ENCODE measurements around the gene GRIA4.

The GRIA4 gene

DNA sequence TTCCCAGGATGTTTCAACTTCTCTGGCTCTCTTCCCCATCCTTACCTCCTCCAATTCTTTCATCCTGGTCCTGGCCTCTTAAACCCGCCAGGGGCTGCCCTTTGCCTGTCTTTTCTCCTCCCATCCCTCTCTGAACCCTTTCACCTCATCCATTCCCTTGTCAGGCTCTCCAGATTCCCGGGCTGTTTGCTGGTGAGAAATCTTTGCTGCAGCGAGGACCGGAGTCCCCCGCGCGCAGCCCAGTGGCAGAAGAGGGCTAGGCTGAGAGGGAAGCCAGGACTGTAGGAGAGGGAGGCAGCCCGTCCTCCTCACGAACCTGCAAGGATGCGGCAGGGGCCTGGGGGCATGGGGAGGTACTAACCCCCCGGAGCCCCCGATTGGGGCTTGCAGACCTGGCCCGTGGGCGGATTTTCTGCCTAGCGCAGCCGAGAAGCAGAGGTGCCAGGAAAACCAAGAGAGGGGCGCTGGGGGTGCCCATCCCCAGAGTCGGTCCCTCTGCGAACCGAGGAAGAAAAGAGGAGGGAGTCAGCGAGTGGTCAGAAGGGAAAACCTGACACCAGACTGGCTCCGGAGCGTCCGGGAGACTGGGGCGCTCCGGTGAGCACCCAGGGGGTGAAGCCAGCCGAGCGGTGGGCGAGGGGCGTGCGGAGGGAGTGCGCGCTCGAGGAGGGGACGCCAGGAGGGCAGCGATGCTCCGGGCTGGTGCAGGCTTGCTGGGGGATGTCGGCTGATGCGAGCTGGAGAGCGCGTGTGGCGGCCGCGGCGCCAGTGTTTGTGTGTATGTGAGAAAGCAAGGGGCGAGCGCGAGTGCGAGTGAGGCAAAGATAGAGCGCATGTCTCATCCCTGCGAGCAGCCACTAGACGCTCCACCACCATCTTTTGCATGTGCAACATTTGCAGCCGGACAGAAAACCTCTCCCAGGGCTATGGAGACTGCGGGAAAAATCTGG lies at the start of gene GRIA4:
Gene GRIA4 (plus strand): TSS at position 242 of the 950 bp plus-strand sequence. CDS start 925 bp downstream, outside the sequence.
- Histone ChIP-seq H3K27me3 (ENCODE audit: insufficient read depth, low read length) (peaks cover 47% of the 10 kb centered on the region), H3K4me3 (ENCODE audit: low read length) (peak within 1 kb of the TSS; percentile 85), H3K9ac (ENCODE audit: low read depth, low read length) (peak within 1 kb of the TSS; percentile 85; the same call in 1 of the 2 replicates), H3K9me3 (ENCODE audit: insufficient read depth, low read depth, low read length) (no peaks in the 10 kb centered on the region), H3K27ac (ENCODE audit: low read length) (no peak within 1 kb of the TSS), H3K36me3 (ENCODE audit: insufficient read depth, low read depth, low read length) (no peaks in the 10 kb centered on the region), H3K4me1 (ENCODE audit: insufficient read depth, low read length) (peaks cover 21% of the 10 kb centered on the region; the same call in 1 of the 2 replicates)

DNA sequence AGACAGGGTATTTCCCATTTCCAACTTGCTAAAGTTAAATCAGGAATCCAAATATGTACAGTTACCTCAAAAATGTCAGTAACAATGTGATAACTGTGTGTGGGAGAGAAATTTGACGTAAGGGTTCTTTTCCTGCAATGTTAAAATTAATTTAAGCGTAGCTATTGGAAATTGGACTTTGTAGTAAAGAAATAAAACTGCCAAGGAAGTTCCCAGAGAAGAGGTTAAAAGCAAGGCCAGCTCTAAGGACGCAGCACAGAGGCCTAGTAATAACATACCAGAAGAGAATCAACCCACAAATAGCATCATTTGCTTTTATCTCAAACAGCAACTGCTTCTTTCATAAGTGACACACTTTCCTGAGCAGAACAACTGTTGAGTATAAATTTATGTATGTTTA lies 36.8 kb upstream of the GRIA4 start:
- no peak overlapping the region for H3K9ac ChIP-seq (ENCODE audit: low read depth, low read length)
- no peaks in the 10 kb centered on the region for H3K4me1 ChIP-seq (ENCODE audit: insufficient read depth, low read length)
- no peaks in the 10 kb centered on the region for H3K27me3 ChIP-seq (ENCODE audit: insufficient read depth, low read length)
- no peaks in the 10 kb centered on the region for H3K36me3 ChIP-seq (ENCODE audit: insufficient read depth, low read depth, low read length)
- no peak overlapping the region for H3K27ac ChIP-seq (ENCODE audit: low read length)
- H3K4me3 ChIP-seq (ENCODE audit: low read length), result no peak overlapping the region
- H3K9me3 ChIP-seq (ENCODE audit: insufficient read depth, low read depth, low read length), result no peaks in the 10 kb centered on the region

DNA sequence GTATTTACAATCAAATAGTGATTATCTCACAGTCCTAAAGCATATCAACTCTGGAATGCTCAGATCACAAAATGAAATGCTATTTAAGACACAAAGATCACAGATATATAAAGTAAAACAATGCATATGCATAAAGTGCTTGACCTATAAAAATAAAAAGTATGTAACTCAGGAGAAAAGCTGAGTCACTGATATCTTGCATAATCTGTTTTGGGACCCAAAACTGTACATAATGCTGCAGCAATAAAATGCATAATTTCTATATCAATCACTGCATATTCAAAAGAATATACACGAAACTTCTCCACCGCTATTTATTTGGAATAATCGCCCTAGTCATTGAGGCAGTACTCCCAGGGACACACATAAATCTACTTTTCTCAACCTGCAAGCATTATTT lies 34.9 kb upstream of the GRIA4 start:
- no peaks in the 10 kb centered on the region for H3K36me3 ChIP-seq (ENCODE audit: insufficient read depth, low read depth, low read length)
- no peak overlapping the region for H3K27ac ChIP-seq (ENCODE audit: low read length)
- H3K27me3 ChIP-seq (ENCODE audit: insufficient read depth, low read length), result no peaks in the 10 kb centered on the region
- H3K4me1 ChIP-seq (ENCODE audit: insufficient read depth, low read length), result no peaks in the 10 kb centered on the region
- no peak overlapping the region for H3K9ac ChIP-seq (ENCODE audit: low read depth, low read length)
- no peaks in the 10 kb centered on the region for H3K9me3 ChIP-seq (ENCODE audit: insufficient read depth, low read depth, low read length)
- H3K4me3 ChIP-seq (ENCODE audit: low read length), result no peak overlapping the region

DNA sequence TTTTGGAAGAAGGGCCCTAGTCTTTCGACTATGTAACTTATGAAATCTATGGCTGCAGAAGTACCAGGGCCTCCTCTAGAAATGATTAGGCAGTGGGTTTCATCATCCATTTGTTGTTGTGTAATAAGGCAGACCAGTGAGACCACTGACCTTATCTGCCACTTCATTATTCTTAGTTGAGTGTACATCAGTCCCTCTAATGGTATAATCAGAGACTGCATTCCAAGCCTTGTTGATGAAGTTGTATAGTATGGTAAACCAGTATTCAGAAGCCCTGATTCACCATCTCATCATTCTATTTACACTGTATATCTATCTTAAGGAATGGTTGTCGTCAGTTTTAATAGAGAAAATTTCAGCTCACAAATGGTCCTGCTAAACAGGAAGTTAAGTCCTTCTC lies 32.2 kb upstream of the GRIA4 start:
- Histone ChIP-seq H3K4me1 (ENCODE audit: insufficient read depth, low read length) (no peaks in the 10 kb centered on the region), H3K27ac (ENCODE audit: low read length) (no peak overlapping the region), H3K27me3 (ENCODE audit: insufficient read depth, low read length) (no peaks in the 10 kb centered on the region), H3K9ac (ENCODE audit: low read depth, low read length) (no peak overlapping the region), H3K4me3 (ENCODE audit: low read length) (no peak overlapping the region), H3K9me3 (ENCODE audit: insufficient read depth, low read depth, low read length) (no peaks in the 10 kb centered on the region), H3K36me3 (ENCODE audit: insufficient read depth, low read depth, low read length) (no peaks in the 10 kb centered on the region)

DNA sequence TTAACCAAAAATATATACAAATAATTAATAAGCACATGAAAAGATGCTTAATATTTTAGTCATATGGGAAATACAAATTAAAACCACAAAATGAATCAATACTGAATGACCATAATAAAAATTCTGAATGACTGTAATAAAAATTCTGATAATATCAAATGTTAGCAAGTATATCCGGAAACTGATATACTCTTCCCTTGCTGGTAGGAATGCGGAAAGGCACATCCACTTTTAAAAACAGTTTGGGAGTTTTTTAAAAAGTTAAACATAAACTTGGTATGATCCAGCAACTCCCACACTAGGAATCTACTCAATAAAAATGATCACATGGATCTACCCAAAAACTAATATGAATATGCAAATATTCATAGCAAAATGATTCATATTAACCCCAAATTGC lies 30.8 kb upstream of the GRIA4 start:
- Histone ChIP-seq H3K4me1 (ENCODE audit: insufficient read depth, low read length) (no peaks in the 10 kb centered on the region), H3K9ac (ENCODE audit: low read depth, low read length) (no peak overlapping the region), H3K9me3 (ENCODE audit: insufficient read depth, low read depth, low read length) (no peaks in the 10 kb centered on the region), H3K4me3 (ENCODE audit: low read length) (no peak overlapping the region), H3K36me3 (ENCODE audit: insufficient read depth, low read depth, low read length) (no peaks in the 10 kb centered on the region), H3K27me3 (ENCODE audit: insufficient read depth, low read length) (no peaks in the 10 kb centered on the region), H3K27ac (ENCODE audit: low read length) (no peak overlapping the region)

DNA sequence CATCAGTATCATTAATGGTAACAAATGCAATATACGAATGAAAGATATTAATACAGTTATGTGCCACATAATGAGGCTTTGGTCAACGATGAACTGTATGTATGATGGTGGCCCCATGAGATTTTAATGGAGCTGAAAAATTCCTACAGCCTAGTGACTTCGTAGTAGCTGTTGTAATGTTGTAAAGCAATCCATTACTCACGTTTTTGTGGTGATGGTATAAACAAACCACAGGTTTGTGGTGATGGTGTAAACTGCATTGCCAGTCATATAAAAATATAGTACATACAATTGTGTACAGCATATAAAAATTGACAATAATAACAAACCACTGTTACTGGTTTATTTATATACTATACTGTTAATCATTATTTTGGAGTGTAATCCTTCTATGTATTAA lies 27.4 kb upstream of the GRIA4 start:
- Histone ChIP-seq H3K4me3 (ENCODE audit: low read length) (no peak overlapping the region), H3K27me3 (ENCODE audit: insufficient read depth, low read length) (no peaks in the 10 kb centered on the region), H3K27ac (ENCODE audit: low read length) (no peak overlapping the region), H3K36me3 (ENCODE audit: insufficient read depth, low read depth, low read length) (no peaks in the 10 kb centered on the region), H3K4me1 (ENCODE audit: insufficient read depth, low read length) (no peaks in the 10 kb centered on the region), H3K9me3 (ENCODE audit: insufficient read depth, low read depth, low read length) (no peaks in the 10 kb centered on the region), H3K9ac (ENCODE audit: low read depth, low read length) (no peak overlapping the region)

DNA sequence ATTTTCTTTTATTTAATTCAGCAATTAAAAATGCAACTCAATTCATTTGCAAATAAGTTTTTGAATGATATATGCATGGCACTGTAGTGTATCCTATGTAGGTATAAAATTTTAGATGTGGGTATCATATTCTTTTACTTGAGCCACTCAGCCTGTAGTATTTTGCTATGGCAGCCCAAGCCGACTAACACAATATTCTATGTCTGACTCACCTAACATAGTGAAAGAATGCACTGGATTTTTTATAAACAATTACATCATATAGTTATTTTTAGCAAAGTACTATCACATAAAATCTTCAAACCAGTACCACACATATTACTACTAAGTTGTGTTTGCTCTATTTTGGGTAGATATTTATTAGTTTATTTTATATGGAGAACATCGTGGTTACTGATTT lies 21.9 kb upstream of the GRIA4 start:
- Histone ChIP-seq H3K4me1 (ENCODE audit: insufficient read depth, low read length) (no peaks in the 10 kb centered on the region), H3K9me3 (ENCODE audit: insufficient read depth, low read depth, low read length) (no peaks in the 10 kb centered on the region), H3K27me3 (ENCODE audit: insufficient read depth, low read length) (no peaks in the 10 kb centered on the region), H3K36me3 (ENCODE audit: insufficient read depth, low read depth, low read length) (no peaks in the 10 kb centered on the region), H3K4me3 (ENCODE audit: low read length) (no peak overlapping the region), H3K27ac (ENCODE audit: low read length) (no peak overlapping the region), H3K9ac (ENCODE audit: low read depth, low read length) (no peak overlapping the region)

DNA sequence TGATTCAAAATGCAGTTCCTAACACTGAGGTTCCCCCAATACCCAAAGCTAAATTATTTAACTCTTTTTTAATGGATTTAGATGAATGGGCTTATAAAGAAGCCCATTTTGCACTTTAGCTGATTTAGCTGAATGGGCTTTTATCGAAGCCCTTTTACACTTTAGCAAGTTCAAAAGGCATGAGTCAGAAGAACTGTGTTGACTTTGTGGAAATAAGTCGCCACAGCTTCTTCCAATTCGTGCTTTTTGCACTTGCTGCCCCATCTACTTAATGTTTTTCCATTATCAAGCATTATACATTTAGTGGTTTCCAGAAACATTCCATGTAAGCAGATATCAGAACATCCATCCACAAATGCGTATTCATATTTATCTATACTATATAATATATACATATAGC lies 20.5 kb upstream of the GRIA4 start:
- no peaks in the 10 kb centered on the region for H3K9me3 ChIP-seq (ENCODE audit: insufficient read depth, low read depth, low read length)
- H3K4me1 ChIP-seq (ENCODE audit: insufficient read depth, low read length), result no peaks in the 10 kb centered on the region

DNA sequence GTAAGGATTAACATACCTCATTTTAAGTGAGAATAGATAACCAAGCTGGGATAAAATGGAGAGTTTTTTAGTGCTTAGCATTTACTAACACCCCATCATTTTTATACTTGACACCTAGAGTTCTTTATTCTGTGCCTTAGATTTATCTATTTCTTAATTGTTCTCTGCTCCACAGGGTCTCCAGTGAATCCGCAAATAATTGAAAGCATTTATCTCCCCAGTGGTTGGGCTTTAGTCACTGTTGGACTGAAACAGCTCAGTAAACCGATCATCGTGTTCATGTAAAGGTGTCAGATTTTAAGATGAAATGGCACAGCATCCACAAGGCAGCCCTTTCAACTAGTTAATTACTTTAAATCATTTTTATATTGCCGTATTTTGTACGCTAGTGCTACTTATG lies 17.8 kb upstream of the GRIA4 start:
- no peak overlapping the region for H3K27ac ChIP-seq (ENCODE audit: low read length)
- no peak overlapping the region for H3K4me3 ChIP-seq (ENCODE audit: low read length)
- H3K36me3 ChIP-seq (ENCODE audit: insufficient read depth, low read depth, low read length), result no peaks in the 10 kb centered on the region
- H3K9me3 ChIP-seq (ENCODE audit: insufficient read depth, low read depth, low read length), result no peaks in the 10 kb centered on the region
- H3K27me3 ChIP-seq (ENCODE audit: insufficient read depth, low read length), result no peaks in the 10 kb centered on the region
- no peaks in the 10 kb centered on the region for H3K4me1 ChIP-seq (ENCODE audit: insufficient read depth, low read length)
- no peak overlapping the region for H3K9ac ChIP-seq (ENCODE audit: low read depth, low read length)

More for the DNA sequence above, 20.5 kb upstream of the GRIA4 start:
- H3K27me3 ChIP-seq (ENCODE audit: insufficient read depth, low read length), result no peaks in the 10 kb centered on the region
- H3K36me3 ChIP-seq (ENCODE audit: insufficient read depth, low read depth, low read length), result no peaks in the 10 kb centered on the region
- H3K27ac ChIP-seq (ENCODE audit: low read length), result no peak overlapping the region
- no peak overlapping the region for H3K4me3 ChIP-seq (ENCODE audit: low read length)
- no peak overlapping the region for H3K9ac ChIP-seq (ENCODE audit: low read depth, low read length)

DNA sequence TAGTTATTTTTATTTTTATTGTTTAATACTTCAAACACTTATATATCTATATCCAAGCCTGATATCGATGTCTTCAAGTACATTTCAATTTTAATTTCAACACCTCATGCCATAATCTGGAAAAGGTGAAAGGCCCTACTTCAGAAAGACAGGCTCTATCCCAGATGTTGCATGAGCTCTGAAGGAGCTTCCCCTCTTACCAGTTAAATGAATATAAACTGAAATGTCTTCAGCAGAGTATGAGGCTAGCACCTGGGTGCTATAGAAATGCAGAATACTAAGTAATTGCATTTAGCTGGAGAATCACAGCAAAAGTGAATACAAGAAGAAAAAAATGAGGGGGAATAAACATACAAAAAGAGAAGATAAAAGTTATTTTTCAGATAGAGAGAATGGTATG lies 11.5 kb upstream of the GRIA4 start:
- H3K36me3 ChIP-seq (ENCODE audit: insufficient read depth, low read depth, low read length), result no peaks in the 10 kb centered on the region
- no peak overlapping the region for H3K9ac ChIP-seq (ENCODE audit: low read depth, low read length)
- H3K4me3 ChIP-seq (ENCODE audit: low read length), result no peak overlapping the region
- no peaks in the 10 kb centered on the region for H3K27me3 ChIP-seq (ENCODE audit: insufficient read depth, low read length)
- H3K27ac ChIP-seq (ENCODE audit: low read length), result no peak overlapping the region
- peaks cover 13% of the 10 kb centered on the region; the same call in 1 of the 2 replicates for H3K4me1 ChIP-seq (ENCODE audit: insufficient read depth, low read length)
- H3K9me3 ChIP-seq (ENCODE audit: insufficient read depth, low read depth, low read length), result no peaks in the 10 kb centered on the region

DNA sequence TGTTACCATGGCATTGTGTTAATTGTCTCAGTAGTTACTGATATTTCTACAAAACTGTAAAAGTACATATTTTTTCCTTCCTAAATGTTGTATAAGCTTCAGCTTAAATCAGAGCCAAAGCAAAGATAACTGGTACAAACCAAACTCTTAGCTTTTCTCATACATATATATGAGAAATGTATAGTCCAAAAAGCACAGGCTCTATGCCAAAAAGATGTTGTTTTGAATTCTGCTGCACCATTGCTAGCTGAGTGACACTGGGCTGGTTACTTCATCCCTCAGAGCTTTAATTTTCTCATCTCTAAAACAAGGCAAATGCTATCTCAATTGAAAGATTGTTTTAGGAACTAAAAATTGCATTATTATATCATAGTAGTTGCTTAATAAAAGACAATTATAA lies 6.7 kb upstream of the GRIA4 start:
- Histone ChIP-seq H3K4me3 (ENCODE audit: low read length) (no peak overlapping the region), H3K4me1 (ENCODE audit: insufficient read depth, low read length) (peaks cover 6% of the 10 kb centered on the region; the same call in 1 of the 2 replicates), H3K27ac (ENCODE audit: low read length) (no peak overlapping the region), H3K9ac (ENCODE audit: low read depth, low read length) (no peak overlapping the region), H3K36me3 (ENCODE audit: insufficient read depth, low read depth, low read length) (no peaks in the 10 kb centered on the region), H3K27me3 (ENCODE audit: insufficient read depth, low read length) (peaks cover under 1% of the 10 kb centered on the region; the same call in 1 of the 2 replicates), H3K9me3 (ENCODE audit: insufficient read depth, low read depth, low read length) (no peaks in the 10 kb centered on the region)

DNA sequence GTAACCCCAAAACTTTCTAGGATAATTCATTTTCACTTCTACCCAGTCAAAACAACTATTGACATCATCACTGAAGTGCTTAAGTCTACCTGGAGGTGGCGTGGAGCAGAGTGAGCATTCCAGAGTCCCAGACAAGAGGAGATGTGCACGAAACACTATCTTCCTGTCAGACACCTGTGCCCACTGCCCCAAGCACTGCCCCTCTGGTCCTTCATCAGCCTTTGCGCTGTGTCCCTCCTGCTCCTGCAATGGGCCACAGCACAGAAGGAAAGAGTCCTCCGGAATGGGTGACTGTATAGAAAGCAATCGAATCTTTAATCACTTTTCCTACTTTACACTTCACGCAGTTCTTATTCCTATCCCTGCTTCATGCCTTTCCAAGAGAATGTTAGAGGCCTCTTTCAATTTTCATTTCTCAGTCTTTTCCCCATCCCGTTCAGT lies 512 bp upstream of the GRIA4 start:
- Histone ChIP-seq H3K27me3 (ENCODE audit: insufficient read depth, low read length) (peaks cover 47% of the 10 kb centered on the region), H3K9ac (ENCODE audit: low read depth, low read length) (peak overlapping the region; percentile 85; the same call in 1 of the 2 replicates), H3K27ac (ENCODE audit: low read length) (no peak overlapping the region), H3K36me3 (ENCODE audit: insufficient read depth, low read depth, low read length) (no peaks in the 10 kb centered on the region), H3K9me3 (ENCODE audit: insufficient read depth, low read depth, low read length) (no peaks in the 10 kb centered on the region), H3K4me1 (ENCODE audit: insufficient read depth, low read length) (peaks cover 15% of the 10 kb centered on the region; the same call in 1 of the 2 replicates), H3K4me3 (ENCODE audit: low read length) (peak overlapping the region; percentile 85)

Measured in iPS-20b (cell line).